UCSD-AML1 (cell line): ENCODE data around the gene N4BP3.
"Not testable (repeated sequence)": the region's sequence is repeated elsewhere in the genome, so short reads cannot be mapped to it uniquely, and the experiment has no call there.

Experiments
- DNase-seq: peaks from one replicate; lab custom pipeline; 2025; ENCODE audit not compliant: unreplicated experiment; lab: John Stamatoyannopoulos, UW

Gene N4BP3

DNA sequence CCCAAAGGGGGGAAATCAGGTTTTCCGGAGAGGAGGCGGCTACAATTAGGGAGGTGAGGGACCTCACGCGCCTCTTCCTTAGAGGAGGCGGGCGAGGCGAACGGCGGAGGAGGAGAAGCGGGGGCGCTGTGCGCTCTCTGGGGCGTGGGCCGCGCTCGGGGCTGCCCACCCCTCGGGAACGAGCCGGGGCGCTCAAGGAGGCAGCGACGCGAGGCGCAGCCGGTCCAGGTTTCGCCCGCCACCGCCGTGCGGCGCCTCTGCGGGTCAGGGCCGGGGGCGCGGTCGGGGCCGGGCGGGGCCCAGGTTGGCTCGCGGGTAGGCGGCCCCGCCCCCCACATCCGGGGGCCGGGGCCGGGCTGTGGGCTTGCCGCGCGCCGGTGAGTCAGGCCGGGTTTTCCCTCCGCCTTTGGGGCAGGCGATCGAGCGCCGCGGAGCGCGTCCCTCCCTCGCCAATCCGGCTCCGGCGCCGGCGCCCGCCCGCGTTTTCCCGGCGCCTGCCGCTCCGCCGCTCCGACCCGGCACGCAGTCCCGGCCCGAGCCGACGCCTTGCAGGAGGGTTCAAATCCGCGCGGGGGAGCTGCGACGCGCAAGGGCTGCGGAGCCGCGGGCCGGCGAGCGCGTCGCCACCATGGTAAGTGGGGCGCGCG lies at the start of gene N4BP3:
Gene N4BP3 (plus strand): TSS at position 392 of the 647 bp plus-strand sequence. CDS start 6,052 bp downstream, outside the sequence.
- peak; percentile 69 for DNase-seq

DNA sequence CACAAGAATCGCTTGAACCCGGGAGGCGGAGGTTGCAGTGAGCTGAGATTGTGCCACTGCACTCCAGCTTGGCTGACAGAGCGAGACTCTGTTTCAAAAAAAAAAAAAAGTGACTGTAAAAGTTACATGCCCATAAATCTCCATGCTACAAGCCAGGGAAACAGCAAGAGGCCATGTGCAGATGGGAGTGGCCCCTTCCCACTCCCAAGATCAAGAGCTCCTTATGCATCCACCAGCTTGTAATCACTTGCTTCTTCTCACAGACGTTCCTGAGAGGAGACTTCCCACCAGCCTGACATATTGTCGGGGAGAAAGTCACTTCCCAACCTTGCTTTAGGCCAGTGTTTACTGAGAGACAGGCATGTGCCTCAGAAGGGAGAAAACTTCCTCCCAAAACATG lies 45.6 kb upstream of the N4BP3 start:
- no peak for DNase-seq

DNA sequence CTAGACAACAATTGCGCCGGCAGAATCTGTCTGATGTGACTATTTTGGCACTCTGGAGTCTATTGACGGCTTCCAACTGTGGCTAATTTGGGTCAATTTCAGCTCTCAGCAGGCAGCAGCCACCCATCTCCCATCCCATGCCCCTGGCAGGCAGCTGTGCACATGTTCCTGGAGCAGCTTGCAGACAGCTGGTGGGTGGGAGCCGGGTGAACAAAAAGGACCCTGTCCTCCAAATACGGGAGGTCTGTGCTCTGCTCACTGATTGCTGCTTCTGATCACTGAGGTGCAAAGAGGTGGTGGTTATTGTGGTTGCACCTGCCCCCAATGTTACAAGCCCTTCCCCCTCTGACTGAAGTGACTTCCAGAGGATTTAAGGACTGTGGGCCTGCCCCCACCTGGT lies 45.0 kb upstream of the N4BP3 start:
- DNase-seq = no peak

- DNase-seq = peak; percentile 65
These were observed 43.4 kb upstream of the N4BP3 start for GRCh38 chr5:178069909-178070308.

- DNase-seq = no peak
These were observed 42.2 kb upstream of the N4BP3 start for GRCh38 chr5:178071108-178071507.

- no peak for DNase-seq
These were observed 40.6 kb upstream of the N4BP3 start for GRCh38 chr5:178072749-178073148.

DNA sequence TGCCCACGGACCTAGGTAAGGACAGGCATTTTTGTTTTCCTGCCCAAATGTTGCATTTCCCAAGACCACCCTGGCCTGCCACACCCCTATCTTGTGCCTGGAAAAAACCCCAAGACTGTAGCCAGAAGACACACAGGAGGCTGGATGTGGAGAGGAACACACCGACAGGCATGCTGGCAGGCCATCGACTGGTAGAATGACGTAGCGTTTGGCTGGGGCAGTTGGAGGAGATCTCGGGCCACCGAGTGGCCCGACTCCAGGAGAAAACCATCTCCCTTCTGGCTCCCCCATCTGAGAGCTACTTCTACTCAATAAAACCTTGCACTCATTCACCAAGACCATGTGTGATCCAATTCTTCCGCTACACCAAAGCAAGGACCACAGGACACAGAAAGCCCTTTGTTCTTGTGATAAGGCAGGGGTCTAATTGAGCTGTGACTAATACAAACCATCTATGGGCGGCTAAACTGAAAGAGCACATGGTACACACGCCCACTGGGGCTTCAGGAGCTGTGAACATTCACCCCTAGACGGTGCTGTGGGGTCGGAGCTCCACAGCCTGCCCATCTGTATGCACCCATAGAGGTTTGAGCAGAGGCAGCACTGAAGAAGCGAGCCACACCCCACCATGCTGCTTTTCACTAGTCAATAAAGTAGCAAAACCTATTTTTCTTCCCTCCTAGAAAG lies 38.9 kb upstream of the N4BP3 start:
- DNase-seq = no peak

DNA sequence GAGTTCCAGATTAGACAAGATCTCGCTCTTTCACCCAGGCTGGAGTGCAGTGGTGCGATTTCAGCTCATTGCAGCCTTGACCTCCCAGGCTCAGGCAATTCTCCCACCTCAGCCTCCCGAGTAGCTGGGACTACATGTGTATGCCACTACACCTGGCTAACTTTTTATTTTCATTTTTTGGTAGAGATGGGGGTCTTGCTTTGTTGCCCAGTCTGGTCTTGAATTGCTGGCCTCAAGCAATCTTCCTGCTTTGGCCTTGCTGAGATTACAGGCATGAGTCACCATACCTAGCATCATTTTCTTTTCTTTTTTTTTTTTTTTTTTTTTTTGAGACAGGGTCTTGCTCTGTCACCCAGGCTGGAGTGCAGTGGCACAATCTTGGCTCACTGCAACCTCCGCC lies 36.4 kb upstream of the N4BP3 start:
- DNase-seq = not testable (repeated sequence)

- no peak for DNase-seq
These were observed 35.6 kb upstream of the N4BP3 start for GRCh38 chr5:178077751-178078150.

GRCh38 chr5:178078197-178079010 lies 34.9 kb upstream of the N4BP3 start:
- DNase-seq = no peak

- no peak for DNase-seq
These were observed 33.3 kb upstream of the N4BP3 start for GRCh38 chr5:178080056-178080455.

GRCh38 chr5:178080618-178081410 lies 32.5 kb upstream of the N4BP3 start:
- no peak for DNase-seq

GRCh38 chr5:178081571-178082243 lies 31.6 kb upstream of the N4BP3 start:
- DNase-seq = no peak

DNA sequence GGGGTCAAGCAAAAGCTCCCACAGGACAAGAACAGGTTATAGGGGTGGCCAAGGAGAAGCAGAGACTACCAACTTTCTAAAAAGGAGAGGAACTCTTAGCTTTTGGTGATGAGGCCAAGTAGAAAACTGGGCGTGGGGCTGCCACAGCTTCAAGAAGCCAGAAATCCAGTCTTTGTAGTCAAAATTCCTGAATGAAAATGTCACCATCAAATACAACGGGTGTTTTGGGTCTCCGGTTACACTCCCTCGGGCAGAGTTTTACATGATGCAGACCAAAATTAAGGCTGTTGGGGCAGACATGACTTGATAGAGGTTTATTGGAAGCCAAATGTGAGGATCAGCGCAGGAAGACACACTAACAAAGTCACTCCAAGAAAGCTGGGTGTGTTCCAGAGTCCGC lies 29.4 kb upstream of the N4BP3 start:
- DNase-seq = no peak

- DNase-seq = no peak
These were observed 28.0 kb upstream of the N4BP3 start for GRCh38 chr5:178085316-178085715.

DNA sequence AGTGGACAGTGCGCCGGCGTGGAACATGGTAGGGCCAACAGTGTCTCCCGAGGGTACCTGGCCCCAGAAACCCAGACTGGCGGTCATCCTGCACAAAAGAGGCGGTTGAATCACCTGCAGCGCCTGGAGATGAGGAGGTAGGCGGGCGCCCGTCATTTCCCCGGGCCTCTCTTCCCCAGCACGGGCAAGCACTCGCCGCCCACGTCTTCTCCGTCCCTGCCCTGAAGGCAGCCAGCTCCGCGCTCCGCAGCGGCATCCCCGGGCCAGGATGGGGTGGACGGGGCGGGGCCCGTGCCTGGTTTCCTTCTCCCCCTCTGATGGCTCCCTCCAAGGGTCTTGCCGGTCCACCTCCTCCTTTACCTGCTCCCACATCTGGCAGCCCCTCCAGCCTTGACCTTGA lies 27.1 kb upstream of the N4BP3 start:
- no peak for DNase-seq

DNA sequence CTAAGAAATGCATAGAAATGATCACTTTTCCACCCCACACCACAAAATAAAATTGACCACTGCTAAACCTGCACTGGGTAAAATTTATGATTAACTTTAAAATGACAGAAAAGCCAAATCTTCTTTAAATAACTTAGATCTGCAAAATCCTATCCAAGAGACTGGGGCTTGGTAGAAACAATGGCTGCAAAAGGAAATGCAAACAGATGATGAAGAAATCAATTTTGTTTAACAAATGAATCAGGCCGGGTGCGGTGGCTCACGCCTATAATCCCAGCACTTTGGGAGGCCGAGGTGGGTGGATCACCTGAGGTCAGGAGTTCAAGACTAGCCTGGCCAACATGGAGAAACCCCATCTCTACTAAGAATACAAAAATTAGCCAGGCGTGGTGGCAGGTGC lies 26.1 kb upstream of the N4BP3 start:
- DNase-seq = not testable (repeated sequence)

DNA sequence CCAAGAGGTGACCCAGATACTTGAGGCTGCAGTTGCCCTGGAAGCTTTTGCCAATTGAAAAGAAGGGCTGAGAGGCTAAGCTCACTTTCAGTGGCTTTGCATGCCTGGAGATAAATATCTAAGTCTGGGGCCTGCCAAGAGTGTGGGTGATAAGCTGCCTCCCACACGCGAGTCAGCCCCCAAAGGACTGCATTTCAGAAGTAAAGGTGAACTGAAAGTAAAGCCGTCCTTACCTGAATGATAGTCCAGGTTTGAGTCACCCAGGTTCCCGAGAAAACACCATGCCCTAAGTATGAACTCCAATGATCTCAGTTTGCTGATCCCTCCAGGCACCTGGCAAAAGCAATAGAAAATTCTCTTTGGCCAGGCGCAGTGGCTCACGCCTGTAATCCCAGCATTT lies 22.5 kb upstream of the N4BP3 start:
- DNase-seq = no peak

DNA sequence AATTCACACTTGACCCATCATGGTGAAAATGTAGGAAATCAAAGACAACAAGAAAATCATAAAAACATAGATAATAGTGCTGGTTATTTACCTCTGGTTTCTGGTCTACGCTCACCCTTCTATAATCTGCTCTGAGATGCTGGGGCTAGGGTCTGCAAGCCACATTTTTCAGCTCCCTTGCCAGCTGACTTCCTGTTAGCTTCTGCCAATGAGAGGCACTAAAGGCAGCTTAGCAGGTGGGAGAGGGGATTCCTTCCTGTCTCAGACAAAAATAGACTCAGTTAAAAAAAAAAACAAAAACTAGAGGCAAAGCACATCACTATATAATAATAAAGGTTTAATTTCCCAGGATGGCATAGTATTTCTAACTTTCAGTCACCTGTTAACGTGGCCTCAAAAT lies 20.2 kb upstream of the N4BP3 start:
- DNase-seq = no peak

GRCh38 chr5:178094345-178094744 lies 19.0 kb upstream of the N4BP3 start:
- no peak for DNase-seq

DNA sequence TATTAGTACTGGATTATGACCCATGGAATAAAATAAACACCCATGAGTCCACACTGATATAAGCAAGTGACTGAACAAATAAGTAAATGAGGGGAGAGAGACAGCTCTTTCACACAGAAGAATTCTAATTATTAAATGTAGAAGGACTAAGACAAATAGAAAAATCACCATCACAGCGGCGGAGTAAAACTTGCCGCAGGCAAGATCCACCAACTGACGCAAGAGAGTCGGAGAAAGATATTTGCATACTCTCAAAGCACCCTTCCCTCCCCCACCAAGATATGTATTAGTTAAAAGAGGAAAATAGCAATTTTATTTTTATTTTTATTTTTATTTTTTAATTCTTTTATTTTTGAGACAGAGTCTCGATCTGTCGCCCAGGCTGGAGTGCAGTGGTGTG lies 14.6 kb upstream of the N4BP3 start:
- DNase-seq = no peak
